B cell (primary cell): ENCODE data around the gene TNRC6A. TPM values are rescaled to one million over a fixed set of nuclear protein-coding genes. Genes with fewer than 3 reads are reported as not detected.

Experiments used
- ATAC-seq: fragments of 200-7000 bp; cut with Tn5 transposase; one replicate; pipeline ENCODE4 v1.10.0; 2021; ENCODE audit warnings: low read depth, mild to moderate bottlenecking, moderate number of reproducible peaks, moderate library complexity
- CTCF ChIA-PET: fragments of 350-600 bp; sonication (Branson Sonifier 250); formaldehyde crosslinking; loops from one replicate; lab custom pipeline; 2021; ENCODE audit warnings: antibody characterized with exemption, inconsistent platforms; lab: Charles Lee
- POLR2A ChIA-PET: fragments of 350-600 bp; sonication (Branson Sonifier 250); formaldehyde crosslinking; loops from one replicate; lab custom pipeline; 2021; ENCODE audit warnings: antibody characterized with exemption; lab: Charles Lee
- DNase-seq: peaks from one replicate; pipeline ENCODE4 v3.0.0; 2013
- H2AFZ ChIP-seq: 2 replicates; pipeline ENCODE4 v1.6.1; 2012; ENCODE audit warnings: mild to moderate bottlenecking, low read depth, low read length; ENCODE audit not compliant: insufficient read depth, poor library complexity, severe bottlenecking
- H3K27ac ChIP-seq, 2 donors: 1 replicate in 1 of 2; 2 replicates in 1 of 2; pipeline ENCODE4 v1.5.1; 2012 to 2013; ENCODE audit warnings: low read length in 2 of 2, mild to moderate bottlenecking in 2 of 2, moderate library complexity in 1 of 2
- H3K27me3 ChIP-seq, 4 experiments: fragments of 200-600 bp in 1 of 4; sonication (generic) in 1 of 4; replicated peaks in 1 of 4; 1 replicate in 2 of 4; 2 replicates in 2 of 4; pipeline versions ENCODE4 v1.6.1 to v1.7.0; 2013 to 2016; ENCODE audit warnings: low read length in 3 of 4, mild to moderate bottlenecking in 2 of 4, mixed read lengths in 1 of 4, moderate library complexity in 1 of 4; ENCODE audit not compliant: insufficient read depth in 4 of 4, control insufficient read depth in 3 of 4; ENCODE audit errors: control extremely low read depth in 1 of 4
- H3K36me3 ChIP-seq, 2 experiments: replicated peaks in 1 of 2; 1 replicate in 1 of 2; 2 replicates in 1 of 2; pipeline versions ENCODE4 v1.6.1 to v1.7.1; 2013; ENCODE audit warnings: low read length in 1 of 2; ENCODE audit not compliant: insufficient read depth in 2 of 2, control insufficient read depth in 1 of 2; ENCODE audit errors: control extremely low read depth in 1 of 2, extremely low read depth in 1 of 2
- H3K4me1 ChIP-seq, 2 donors: fragments of 200-600 bp in 1 of 2; sonication (generic) in 1 of 2; 1 replicate in 1 of 2; 2 replicates in 1 of 2; pipeline versions ENCODE4 v1.5.1 to v1.6.1; 2013 to 2017; ENCODE audit warnings: low read length in 2 of 2; ENCODE audit not compliant: control insufficient read depth in 2 of 2, insufficient read depth in 2 of 2
- H3K4me2 ChIP-seq: replicated peaks from 2 replicates; pipeline ENCODE3; 2012; ENCODE audit warnings: mild to moderate bottlenecking, low read depth, low read length; ENCODE audit not compliant: poor library complexity, severe bottlenecking
- H3K4me3 ChIP-seq, 5 experiments: fragments of 200-600 bp in 1 of 5; sonication (generic) in 1 of 5; 1 replicate in 3 of 5; 2 replicates in 2 of 5; pipeline versions ENCODE4 v1.5.1 to v1.7.0; 2011 to 2016; ENCODE audit warnings: low read length in 4 of 5, mild to moderate bottlenecking in 4 of 5, low read depth in 2 of 5, control low read depth in 1 of 5, moderate library complexity in 1 of 5; ENCODE audit not compliant: insufficient read depth in 1 of 5; ENCODE audit errors: control extremely low read depth in 1 of 5, extremely low read depth in 1 of 5
- H3K79me2 ChIP-seq: fragments of 200-600 bp; sonication (generic); one replicate; pipeline ENCODE4 v1.6.0; 2016; ENCODE audit warnings: low read length; ENCODE audit not compliant: control insufficient read depth, insufficient read depth
- H3K9ac ChIP-seq: fragments of 200-600 bp; sonication (generic); 2 replicates; pipeline ENCODE4 v1.6.1; 2017; ENCODE audit warnings: mild to moderate bottlenecking, low read length, moderate library complexity
- H3K9me3 ChIP-seq, 3 donors: one replicate each; pipeline versions ENCODE4 v1.6.1 to v1.7.1; 2013; ENCODE audit warnings: low read length in 2 of 3; ENCODE audit not compliant: control insufficient read depth in 2 of 3, insufficient read depth in 1 of 3; ENCODE audit errors: control extremely low read depth in 1 of 3
- H4K20me1 ChIP-seq: 2 replicates; pipeline ENCODE4 v1.6.0; 2012; ENCODE audit warnings: mild to moderate bottlenecking, low read length; ENCODE audit not compliant: insufficient read depth, control insufficient read depth, poor library complexity, severe bottlenecking
- H3K27ac Mint-ChIP-seq: one replicate; pipeline ENCODE4 v1.8.0; 2021; ENCODE audit warnings: mixed read lengths
- H3K27me3 Mint-ChIP-seq: one replicate; pipeline ENCODE4 v1.8.0; 2021; ENCODE audit warnings: mixed read lengths
- H3K4me1 Mint-ChIP-seq: one replicate; pipeline ENCODE4 v1.8.0; 2021; ENCODE audit warnings: mixed read lengths
- H3K4me3 Mint-ChIP-seq: one replicate; pipeline ENCODE4 v1.8.0; 2021; ENCODE audit warnings: mixed read lengths
- H3K9me3 Mint-ChIP-seq: one replicate; pipeline ENCODE4 v1.8.0; 2022; ENCODE audit warnings: mixed read lengths; ENCODE audit not compliant: insufficient read depth
- EZH2 ChIP-seq: IDR thresholded peaks from 2 replicates; pipeline ENCODE4 v1.6.1; 2012; ENCODE audit warnings: borderline replicate concordance, low read depth, mild to moderate bottlenecking, moderate library complexity, low read length; ENCODE audit not compliant: insufficient read depth, poor library complexity, severe bottlenecking
- WGBS: methylation state at CpG from one replicate; pipeline ENCODE4 v1.1.5; 2013; ENCODE audit warnings: missing lambda C conversion rate; ENCODE audit not compliant: insufficient coverage; 5-methylcytosine and 5-hydroxymethylcytosine counted together
- intact Hi-C: fragments of 100-400 bp; cut with micrococcal nuclease; formaldehyde crosslinking; loops from one replicate; pipeline ENCODE4 v1.10.0; 2022
- polyA plus RNA-seq: library from polyadenylated mRNA; depleted of rRNA; stranded (reverse); fragments of >200 nt; gene quantifications from 2 replicates; pipeline ENCODE4 v1.2.3, GENCODE V29; 2012
- total RNA-seq, 2 donors: library from RNA; stranded (reverse); fragments of 120-200 nt in 1 of 2; gene quantifications; 1 replicate in 1 of 2; 2 replicates in 1 of 2; pipeline versions ENCODE4 v1.2.3 to v1.2.4, GENCODE V29; 2013 to 2022
- TF ChIP-seq, protein P1 (sequence below): fragments of 200-600 bp; IDR thresholded peaks from one replicate; pipeline ENCODE4 v1.8.0; 2022; ENCODE audit warnings: antibody characterized with exemption, mild to moderate bottlenecking

The TNRC6A gene
- total and polyA plus RNA-seq, 2 donors (not counting 1 experiment from before 2014, with no cell fraction given) = 79.3 to 104 TPM

DNA sequence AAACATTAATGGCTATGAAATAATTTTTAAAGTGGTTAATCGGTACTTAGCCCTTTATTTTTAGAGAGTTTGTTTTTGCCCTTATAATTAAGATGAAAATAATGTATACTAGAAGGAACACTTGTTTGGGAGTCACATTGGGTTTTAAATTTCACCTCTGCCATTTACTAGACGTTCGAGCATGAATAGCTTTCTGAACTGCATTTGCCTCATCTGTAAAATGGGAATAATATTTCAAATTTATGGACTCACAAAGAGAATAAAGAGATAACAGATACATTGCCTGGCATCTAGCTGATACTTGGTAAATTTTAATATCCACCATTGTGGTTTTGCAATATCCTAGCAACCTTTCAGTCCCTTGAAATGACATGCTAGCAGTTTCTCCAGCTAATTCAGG is 36.6 kb downstream of the TNRC6A start:
- intact Hi-C loops = no loop called here
- Histone ChIP-seq H3K4me3 (no peak overlapping the region), H2AFZ (no peak overlapping the region), H3K4me1 (no peaks in the 10 kb centered on the region), H4K20me1 (peaks cover 20% of the 10 kb centered on the region), H3K36me3 (peaks cover 15 to 16% of the 10 kb centered on the region in 2 experiments), H3K27me3 (no peaks in the 10 kb centered on the region), H3K9me3 (no peaks in the 10 kb centered on the region), H3K27ac (no peak overlapping the region), H3K4me2 (no peak overlapping the region), H3K9ac (no peak overlapping the region), H3K79me2 (peaks cover 10% of the 10 kb centered on the region)
- Mint-ChIP-seq H3K27ac (no peak overlapping the region), H3K4me3 (no peak overlapping the region), H3K9me3 (no peaks in the 10 kb centered on the region), H3K4me1 (peaks cover 13% of the 10 kb centered on the region), H3K27me3 (no peaks in the 10 kb centered on the region)
- DNase-seq (no peak), ATAC-seq (no peak)
- ChIA-PET CTCF (no interaction called here), POLR2A (no interaction called here)
- no CpG with 5 or more reads among the region's 3 CpGs for WGBS
- TF ChIP-seq, protein P1, sequence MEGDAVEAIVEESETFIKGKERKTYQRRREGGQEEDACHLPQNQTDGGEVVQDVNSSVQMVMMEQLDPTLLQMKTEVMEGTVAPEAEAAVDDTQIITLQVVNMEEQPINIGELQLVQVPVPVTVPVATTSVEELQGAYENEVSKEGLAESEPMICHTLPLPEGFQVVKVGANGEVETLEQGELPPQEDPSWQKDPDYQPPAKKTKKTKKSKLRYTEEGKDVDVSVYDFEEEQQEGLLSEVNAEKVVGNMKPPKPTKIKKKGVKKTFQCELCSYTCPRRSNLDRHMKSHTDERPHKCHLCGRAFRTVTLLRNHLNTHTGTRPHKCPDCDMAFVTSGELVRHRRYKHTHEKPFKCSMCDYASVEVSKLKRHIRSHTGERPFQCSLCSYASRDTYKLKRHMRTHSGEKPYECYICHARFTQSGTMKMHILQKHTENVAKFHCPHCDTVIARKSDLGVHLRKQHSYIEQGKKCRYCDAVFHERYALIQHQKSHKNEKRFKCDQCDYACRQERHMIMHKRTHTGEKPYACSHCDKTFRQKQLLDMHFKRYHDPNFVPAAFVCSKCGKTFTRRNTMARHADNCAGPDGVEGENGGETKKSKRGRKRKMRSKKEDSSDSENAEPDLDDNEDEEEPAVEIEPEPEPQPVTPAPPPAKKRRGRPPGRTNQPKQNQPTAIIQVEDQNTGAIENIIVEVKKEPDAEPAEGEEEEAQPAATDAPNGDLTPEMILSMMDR = no peak
- TF ChIP-seq EZH2 = no peak

DNA sequence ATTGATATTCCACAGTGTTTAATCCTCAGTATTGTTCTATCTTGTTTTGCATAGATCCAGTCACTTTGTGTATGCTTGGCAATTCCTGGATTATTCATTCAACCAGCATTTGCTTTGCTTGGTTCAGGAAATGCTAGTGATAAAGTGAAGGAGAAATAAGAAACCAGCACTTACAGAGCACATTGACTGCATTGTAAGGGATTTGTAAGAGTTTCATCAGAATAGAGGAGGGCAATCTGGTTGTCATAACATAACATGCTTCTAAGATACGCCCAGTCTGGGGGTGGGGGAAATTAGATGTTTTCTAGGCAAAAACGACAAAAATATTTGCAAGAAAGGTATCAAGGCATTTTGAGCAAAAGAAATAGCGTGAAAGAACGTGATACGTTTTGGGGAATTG is 40.4 kb downstream of the TNRC6A start:
- intact Hi-C loops = no loop called here
- no peaks in the 10 kb centered on the region for H3K4me1 ChIP-seq
- H4K20me1 ChIP-seq = peaks cover 12% of the 10 kb centered on the region
- POLR2A ChIA-PET = no interaction called here
- H3K4me2 ChIP-seq = no peak overlapping the region
- H3K27me3 ChIP-seq = no peaks in the 10 kb centered on the region
- TF ChIP-seq EZH2 = no peak
- TF ChIP-seq, protein P1 = no peak
- Mint-ChIP-seq H3K27ac (peak overlapping the region; percentile 12), H3K4me1 (peaks cover 16% of the 10 kb centered on the region), H3K27me3 (no peaks in the 10 kb centered on the region), H3K9me3 (no peaks in the 10 kb centered on the region), H3K4me3 (no peak overlapping the region)
- DNase-seq (no peak), ATAC-seq (no peak)
- no peaks in the 10 kb centered on the region for H3K9me3 ChIP-seq
- H2AFZ ChIP-seq = no peak overlapping the region
- H3K9ac ChIP-seq = no peak overlapping the region
- peak overlapping the region in 1 of 2 donors; percentile 2 for H3K27ac ChIP-seq
- CTCF ChIA-PET = no interaction called here
- peaks cover 19% of the 10 kb centered on the region for H3K79me2 ChIP-seq
- peaks cover 8 to 15% of the 10 kb centered on the region in 2 experiments for H3K36me3 ChIP-seq
- H3K4me3 ChIP-seq = no peak overlapping the region
- 100% methylated on average over 5 of the region's 5 CpGs for WGBS
